Esophagus muscularis mucosa (tissue), 4 donors: ENCODE results near the gene TEAD4. TPM values are rescaled to one million over a fixed set of nuclear protein-coding genes. Genes with fewer than 3 reads are reported as not detected.

Source experiments
- DNase-seq: peaks from one replicate; pipeline ENCODE4 v3.0.0-alpha.2; 2017; ENCODE audit errors: extremely low spot score
- H3K27ac ChIP-seq, 4 donors: fragments of 200-600 bp; sonication (generic); replicated peaks in 1 of 4; 1 replicate in 3 of 4; 2 replicates in 1 of 4; pipeline ENCODE4 v1.5.1; 2016 to 2019; ENCODE audit warnings: mild to moderate bottlenecking in 1 of 4
- H3K27me3 ChIP-seq, 4 donors: fragments of 200-600 bp; sonication (generic); one replicate each; pipeline versions ENCODE4 v1.5.1 to v1.6.0; 2016 to 2019
- H3K36me3 ChIP-seq, 4 donors: fragments of 200-600 bp; sonication (generic); one replicate each; pipeline ENCODE4 v1.5.1; 2016 to 2019
- H3K4me1 ChIP-seq, 4 donors: fragments of 200-600 bp; sonication (generic); one replicate each; pipeline ENCODE4 v1.5.1; 2016 to 2019
- H3K4me3 ChIP-seq, 4 donors: fragments of 200-600 bp; sonication (generic); 1 replicate in 2 of 4; 2 replicates in 2 of 4; pipeline ENCODE4 v1.5.1; 2016 to 2019; ENCODE audit warnings: mild to moderate bottlenecking in 4 of 4, moderate library complexity in 1 of 4
- H3K9me3 ChIP-seq, 4 donors: fragments of 200-600 bp; sonication (generic); 1 replicate in 3 of 4; 2 replicates in 1 of 4; pipeline ENCODE4 v1.5.1; 2016 to 2019
- EP300 ChIP-seq: sonication (generic); formaldehyde crosslinking; IDR thresholded peaks from one replicate; pipeline ENCODE4 v1.6.1; 2017; ENCODE audit warnings: antibody characterized with exemption
- POLR2A ChIP-seq: fragments of 450-650 bp; IDR thresholded peaks from one replicate; pipeline ENCODE4 v1.6.1; 2017; ENCODE audit warnings: antibody characterized with exemption, moderate library complexity, mild to moderate bottlenecking, low read depth
- POLR2AphosphoS5 ChIP-seq, 2 donors: sonication (generic); formaldehyde crosslinking; IDR thresholded peaks; one replicate each; pipeline ENCODE4 v1.6.1; 2017; ENCODE audit warnings: antibody characterized with exemption in 2 of 2
- WGBS: methylation state at CpG from one replicate; pipeline ENCODE4 v1.1.5; 2018; 5-methylcytosine and 5-hydroxymethylcytosine counted together
- intact Hi-C: fragments of 100-400 bp; cut with DNase I; formaldehyde crosslinking; loops from one replicate; pipeline ENCODE4 v1.15.1; 2023
- total RNA-seq, 4 donors: library from RNA; depleted of rRNA; stranded (reverse); fragments of >200 nt; gene quantifications; one replicate each; pipeline versions ENCODE4 v1.1.0 to v1.2.1, GENCODE V29; 2016
- TF ChIP-seq, protein P1 (sequence below), 3 experiments: fragments of 200-600 bp in 2 of 3; fragments of 450-650 bp in 1 of 3; sonication (generic) in 2 of 3; IDR thresholded peaks; one replicate each; pipeline ENCODE4 v1.5.1; 2017 to 2019; ENCODE audit warnings: antibody characterized with exemption in 3 of 3, mild to moderate bottlenecking in 2 of 3, moderate library complexity in 1 of 3

Gene TEAD4
- total RNA-seq, 4 donors from 2014 or later: 7.5 to 42.7 (median 28.0) TPM

DNA sequence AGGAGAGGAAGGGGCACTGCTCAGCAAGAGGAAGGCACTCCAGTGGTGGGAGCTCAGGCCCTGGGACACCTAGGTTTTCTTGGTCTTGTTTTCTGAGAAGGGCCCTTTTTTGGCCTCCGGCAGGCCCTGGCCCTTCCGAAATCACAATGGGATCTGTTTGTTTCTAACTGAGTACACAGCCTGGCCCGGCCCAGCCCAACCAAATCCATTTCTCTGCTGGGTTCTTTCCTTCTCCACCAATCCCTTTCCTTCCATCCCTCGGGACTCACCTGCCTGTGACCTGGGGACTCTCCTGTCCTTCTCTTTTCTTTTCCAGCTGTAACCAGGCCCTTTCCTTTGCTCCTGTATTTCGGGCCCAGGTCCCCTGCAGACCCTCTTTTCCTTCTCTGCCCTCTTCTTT, 18.6 kb downstream of the TEAD4 start:
- intact Hi-C loops: no loop called here
- no peak for TF ChIP-seq POLR2A
- TF ChIP-seq, protein P1, sequence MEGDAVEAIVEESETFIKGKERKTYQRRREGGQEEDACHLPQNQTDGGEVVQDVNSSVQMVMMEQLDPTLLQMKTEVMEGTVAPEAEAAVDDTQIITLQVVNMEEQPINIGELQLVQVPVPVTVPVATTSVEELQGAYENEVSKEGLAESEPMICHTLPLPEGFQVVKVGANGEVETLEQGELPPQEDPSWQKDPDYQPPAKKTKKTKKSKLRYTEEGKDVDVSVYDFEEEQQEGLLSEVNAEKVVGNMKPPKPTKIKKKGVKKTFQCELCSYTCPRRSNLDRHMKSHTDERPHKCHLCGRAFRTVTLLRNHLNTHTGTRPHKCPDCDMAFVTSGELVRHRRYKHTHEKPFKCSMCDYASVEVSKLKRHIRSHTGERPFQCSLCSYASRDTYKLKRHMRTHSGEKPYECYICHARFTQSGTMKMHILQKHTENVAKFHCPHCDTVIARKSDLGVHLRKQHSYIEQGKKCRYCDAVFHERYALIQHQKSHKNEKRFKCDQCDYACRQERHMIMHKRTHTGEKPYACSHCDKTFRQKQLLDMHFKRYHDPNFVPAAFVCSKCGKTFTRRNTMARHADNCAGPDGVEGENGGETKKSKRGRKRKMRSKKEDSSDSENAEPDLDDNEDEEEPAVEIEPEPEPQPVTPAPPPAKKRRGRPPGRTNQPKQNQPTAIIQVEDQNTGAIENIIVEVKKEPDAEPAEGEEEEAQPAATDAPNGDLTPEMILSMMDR (IDR thresholded peaks at IDR 0.05): no peak
- no peak for TF ChIP-seq EP300
- TF ChIP-seq POLR2AphosphoS5 (IDR thresholded peaks at IDR 0.05): no peak
- no peaks in the 10 kb centered on the region for H3K27me3 ChIP-seq

DNA sequence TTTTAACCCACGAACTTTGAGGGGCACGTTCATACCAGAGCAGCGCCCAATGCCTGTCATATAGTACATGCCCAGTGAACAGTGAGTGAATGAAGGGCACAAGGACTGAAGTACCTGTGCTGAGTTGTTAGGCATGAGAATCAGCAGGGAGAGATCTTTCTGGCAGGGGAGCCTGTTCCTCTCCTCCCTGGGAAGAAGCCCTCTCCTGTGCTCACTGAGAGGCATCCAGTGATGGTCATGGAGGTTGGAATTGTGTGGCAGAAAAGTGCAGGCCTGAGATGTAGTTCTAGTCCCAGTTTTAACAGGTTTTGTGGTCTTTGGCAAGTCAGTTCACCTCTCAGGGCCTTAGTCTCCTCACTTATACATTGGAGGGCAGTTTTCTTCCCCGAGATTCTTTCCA, 20.6 kb downstream of the TEAD4 start:
- 95% methylated on average over 4 of the region's 4 CpGs for WGBS
- Histone ChIP-seq H3K36me3 (peaks cover 0 to 16% (median 7%) of the 10 kb centered on the region in 4 donors), H3K9me3 (no peaks in the 10 kb centered on the region), H3K27me3 (no peaks in the 10 kb centered on the region), H3K4me1 (peaks cover 0 to 8% (median under 1%) of the 10 kb centered on the region in 4 donors), H3K27ac (no peak overlapping the region), H3K4me3 (no peak overlapping the region)
- TF ChIP-seq POLR2A (no peak), POLR2AphosphoS5 (IDR thresholded peaks at IDR 0.05) (no peak), EP300 (no peak)
- TF ChIP-seq, protein P1 (IDR thresholded peaks at IDR 0.05): no peak
- no peak for DNase-seq
- intact Hi-C loops: no loop called here

More for the DNA sequence above, 18.6 kb downstream of the TEAD4 start:
- Histone ChIP-seq H3K9me3 (no peaks in the 10 kb centered on the region), H3K4me1 (peaks cover 3 to 8% (median 6%) of the 10 kb centered on the region in 4 donors), H3K4me3 (no peak overlapping the region), H3K36me3 (peaks cover 0 to 16% (median 7%) of the 10 kb centered on the region in 4 donors), H3K27ac (no peak overlapping the region)
- no peak for DNase-seq
- WGBS: 90% methylated on average over 5 of the region's 5 CpGs

GRCh38 chr12:2980630-2981029, 21.4 kb downstream of the TEAD4 start:
- no peak overlapping the region for H3K27ac ChIP-seq
- no peak for TF ChIP-seq POLR2AphosphoS5 (IDR thresholded peaks at IDR 0.05)
- TF ChIP-seq, protein P1 (IDR thresholded peaks at IDR 0.05): no peak
- TF ChIP-seq POLR2A: no peak
- no peak for TF ChIP-seq EP300
- peaks cover 0 to 8% (median 0%) of the 10 kb centered on the region in 4 donors for H3K4me1 ChIP-seq
- DNase-seq: no peak
- H3K9me3 ChIP-seq: no peaks in the 10 kb centered on the region
- intact Hi-C loops: no loop called here
- no peaks in the 10 kb centered on the region for H3K27me3 ChIP-seq
- H3K4me3 ChIP-seq: no peak overlapping the region
- 82% methylated on average over 7 of the region's 7 CpGs for WGBS
- peaks cover 0 to 16% (median 7%) of the 10 kb centered on the region in 4 donors for H3K36me3 ChIP-seq

GRCh38 chr12:2982361-2982760, 23.2 kb downstream of the TEAD4 start:
- no peak for DNase-seq
- H3K27me3 ChIP-seq: no peaks in the 10 kb centered on the region
- H3K4me1 ChIP-seq: peaks cover 0 to 2% (median 0%) of the 10 kb centered on the region in 4 donors
- H3K27ac ChIP-seq: no peak overlapping the region
- TF ChIP-seq EP300 (no peak), POLR2AphosphoS5 (IDR thresholded peaks at IDR 0.05) (no peak), POLR2A (no peak)
- TF ChIP-seq, protein P1 (IDR thresholded peaks at IDR 0.05): no peak
- no peak overlapping the region for H3K4me3 ChIP-seq
- intact Hi-C loops: no loop called here
- H3K36me3 ChIP-seq: peaks cover 0 to 16% (median 7%) of the 10 kb centered on the region in 4 donors
- 95% methylated on average over 9 of the region's 13 CpGs for WGBS
- H3K9me3 ChIP-seq: no peaks in the 10 kb centered on the region

- intact Hi-C loops: no loop called here
- peaks cover 0 to under 1% (median 0%) of the 10 kb centered on the region in 4 donors for H3K9me3 ChIP-seq
- no peak for DNase-seq
- H3K27me3 ChIP-seq: no peaks in the 10 kb centered on the region
- no peak overlapping the region for H3K4me3 ChIP-seq
- peaks cover 0 to 2% (median 0%) of the 10 kb centered on the region in 4 donors for H3K4me1 ChIP-seq
- 76% methylated on average over 5 of the region's 5 CpGs for WGBS
- H3K36me3 ChIP-seq: peaks cover 0 to 14% (median 3%) of the 10 kb centered on the region in 4 donors
- H3K27ac ChIP-seq: no peak overlapping the region
- no peak for TF ChIP-seq POLR2A
- TF ChIP-seq POLR2AphosphoS5 (IDR thresholded peaks at IDR 0.05): no peak
- TF ChIP-seq EP300: no peak
- TF ChIP-seq, protein P1 (IDR thresholded peaks at IDR 0.05): no peak
Observed at GRCh38 chr12:2984249-2984648, 25.1 kb downstream of the TEAD4 start.
